NCI-H526 treated with DMSO at 0.1 percent for 48 hours (cell line): ENCODE measurements around the gene UCMA.

Experiments used
- DNase-seq: peaks from one replicate; lab custom pipeline; 2025; lab: John Stamatoyannopoulos, UW

Gene UCMA

DNA sequence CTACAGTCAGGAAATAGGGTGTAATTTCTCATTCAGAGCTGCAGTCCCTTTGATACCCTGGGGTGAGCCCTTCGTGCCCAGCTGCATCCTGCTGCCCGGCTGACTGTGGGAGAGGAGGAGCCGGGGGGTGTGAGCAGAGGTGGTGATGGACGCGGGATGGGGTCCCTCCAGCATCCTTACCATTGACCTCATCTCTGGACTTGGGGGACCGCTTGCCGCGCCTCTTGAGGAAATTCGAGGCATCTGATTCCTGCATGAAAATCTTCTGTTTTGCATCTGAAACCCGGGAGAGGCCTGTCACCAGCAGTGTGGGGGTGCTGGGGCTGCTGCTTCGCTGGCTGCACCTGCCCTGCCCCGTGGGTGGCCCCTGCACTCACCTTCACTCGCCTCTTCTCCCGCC is 816 bp downstream of the UCMA start:
- no peak for DNase-seq

- DNase-seq, result no peak
These were observed 2.4 kb downstream of the UCMA start for GRCh38 chr10:13231808-13232207.

DNA sequence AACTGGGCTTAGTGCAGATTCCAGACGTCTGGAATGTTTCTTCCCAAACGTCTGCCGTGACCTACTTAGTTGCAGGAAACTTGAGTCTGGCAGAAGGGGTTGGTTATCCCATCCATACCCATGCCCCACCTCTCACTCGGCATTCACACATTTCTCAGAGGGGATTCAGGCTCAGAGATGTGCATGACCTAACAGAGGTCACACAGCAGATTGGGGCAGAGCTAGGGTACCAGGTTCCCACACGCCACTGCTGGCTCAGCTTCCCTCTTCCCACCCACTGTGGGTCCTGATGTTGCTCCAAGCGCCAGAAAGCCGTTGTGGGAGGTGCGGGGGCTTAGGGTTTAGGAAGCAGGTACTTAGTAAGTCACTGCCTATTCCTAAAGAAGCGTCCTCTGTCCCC is 3.0 kb downstream of the UCMA start:
- DNase-seq, result no peak

- no peak for DNase-seq
These were observed 7.1 kb downstream of the UCMA start for GRCh38 chr10:13227031-13227430.

- no peak for DNase-seq
These were observed 8.6 kb downstream of the UCMA start for GRCh38 chr10:13225601-13226000.

DNA sequence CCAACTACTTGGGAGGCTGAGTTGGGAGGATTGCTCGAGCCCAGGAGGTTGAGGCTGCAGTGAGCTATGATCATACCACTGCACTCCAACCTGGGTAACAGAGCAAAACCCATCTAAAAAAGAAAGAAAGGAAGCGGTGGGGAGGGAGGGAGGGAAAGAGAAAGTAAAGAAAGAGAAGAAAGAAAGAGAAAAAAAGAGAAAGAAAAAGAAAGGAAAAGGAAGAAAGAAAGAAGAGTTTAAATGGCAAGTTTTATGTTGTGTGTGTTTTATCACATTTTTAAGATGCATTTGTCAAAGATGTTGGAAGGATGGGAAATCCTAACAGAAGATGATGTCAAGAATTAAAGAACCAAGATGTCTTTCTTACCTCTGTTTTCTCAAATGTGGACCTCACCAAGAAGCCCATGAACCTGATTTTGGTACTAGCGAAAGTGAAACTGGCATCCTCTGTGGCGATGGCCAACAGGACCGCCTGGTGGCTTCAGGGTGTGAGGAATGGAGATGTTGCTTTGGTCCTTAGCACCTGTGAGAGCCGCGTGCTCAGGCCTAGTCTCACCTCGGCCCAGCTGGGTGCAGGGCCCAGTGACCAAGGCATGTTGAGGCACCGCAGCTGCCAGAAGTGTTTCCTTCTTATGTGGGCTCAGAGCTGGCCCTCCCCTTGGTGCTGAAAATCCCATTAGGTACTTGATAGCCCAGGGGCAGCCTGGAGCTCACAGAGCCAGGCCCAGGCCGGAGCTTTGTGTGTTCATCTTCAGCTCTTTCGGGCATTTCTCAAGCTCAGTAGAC is 9.8 kb downstream of the UCMA start:
- no peak for DNase-seq

GRCh38 chr10:13223241-13223640 is 10.9 kb downstream of the UCMA start:
- DNase-seq, result no peak

DNA sequence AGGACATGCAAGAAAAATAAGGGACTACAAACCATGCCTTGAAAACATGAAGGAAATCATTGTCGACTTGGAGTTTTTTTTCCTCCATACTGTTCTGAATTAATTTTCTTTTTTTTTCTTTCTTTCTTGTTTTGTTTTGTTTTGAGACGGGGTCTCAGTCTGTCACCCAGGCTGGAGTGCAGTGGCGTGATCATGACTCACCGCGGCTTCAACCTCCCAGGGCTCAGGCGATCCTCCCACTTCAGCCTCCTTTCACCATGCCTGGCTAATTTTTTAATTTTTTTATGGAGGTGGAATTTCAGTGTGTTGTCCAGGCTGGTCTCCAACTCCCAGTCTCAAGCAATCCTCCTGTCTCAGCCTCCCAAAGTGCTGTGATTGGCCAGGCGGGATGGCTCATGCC is 11.6 kb downstream of the UCMA start:
- no peak for DNase-seq

DNA sequence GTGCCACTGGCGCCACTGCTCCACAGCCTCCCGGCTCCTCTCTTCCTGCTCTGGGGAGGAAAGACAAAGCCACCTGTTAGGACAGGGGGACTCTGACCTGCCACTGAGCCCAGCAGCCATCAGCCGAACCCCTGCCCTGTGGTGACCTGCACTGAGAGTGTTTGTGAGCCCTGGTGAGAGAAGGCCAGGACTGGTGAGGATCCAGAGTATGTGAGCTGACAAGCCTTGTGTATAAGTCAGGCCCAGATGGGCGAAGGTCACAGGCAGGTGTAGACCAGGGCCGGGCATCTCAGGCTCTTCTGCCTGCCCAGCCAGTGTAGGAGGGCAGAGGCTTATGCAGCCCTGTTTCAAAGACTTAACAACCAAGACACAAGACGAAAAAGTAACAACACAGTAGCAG is 12.0 kb downstream of the UCMA start:
- DNase-seq, result no peak

- DNase-seq, result no peak
These were observed 12.6 kb downstream of the UCMA start for GRCh38 chr10:13221572-13221971.

DNA sequence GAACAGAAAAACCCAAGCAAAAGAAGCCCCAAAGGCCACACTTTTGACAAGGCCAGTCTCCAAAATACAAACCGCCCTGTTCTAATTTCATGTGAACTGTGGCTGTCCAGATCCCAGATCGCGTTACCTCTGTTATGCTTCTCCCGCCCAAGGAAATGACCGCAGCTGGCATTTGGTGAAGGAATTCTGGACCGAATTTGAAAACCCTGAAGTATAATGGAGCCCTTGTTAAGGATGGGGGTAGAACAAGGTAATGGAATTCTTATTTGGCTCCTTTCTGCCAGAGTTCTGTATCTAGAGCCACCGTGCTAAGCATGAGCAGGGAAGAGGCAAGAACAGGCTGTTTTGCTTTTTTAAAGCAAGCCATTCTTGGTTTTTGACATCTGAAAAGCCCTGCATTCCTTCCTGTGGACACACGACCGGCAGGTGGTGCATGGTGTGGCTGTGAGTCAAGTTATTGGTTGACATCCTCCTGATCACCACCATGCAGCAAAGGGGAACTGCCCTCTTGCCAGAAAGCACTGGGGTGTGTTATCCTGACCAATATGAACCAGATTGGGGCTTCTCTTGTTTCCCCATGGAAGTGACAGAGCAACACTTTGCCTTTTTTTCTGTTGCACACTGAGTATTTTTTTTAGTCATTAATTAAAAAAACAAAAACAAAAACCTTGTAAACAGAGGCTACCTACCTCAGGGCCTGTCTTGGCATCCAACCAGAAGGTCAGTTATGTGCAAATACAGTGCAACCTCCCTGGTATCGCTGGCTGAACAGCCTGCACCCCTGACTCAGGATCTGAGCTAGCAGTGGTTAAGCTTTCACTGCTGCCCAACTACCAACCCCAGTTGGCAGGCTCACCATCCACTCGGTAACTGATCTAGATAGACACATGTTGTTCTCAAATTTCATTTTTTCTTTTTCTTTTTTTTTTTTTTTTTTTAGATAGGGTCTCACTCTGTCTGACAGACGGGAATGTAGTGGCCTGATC is 14.2 kb downstream of the UCMA start:
- DNase-seq, result no peak

- DNase-seq, result no peak
These were observed 15.3 kb downstream of the UCMA start for GRCh38 chr10:13218878-13219277.

GRCh38 chr10:13213163-13213562 is 21.0 kb downstream of the UCMA start:
- DNase-seq, result no peak

DNA sequence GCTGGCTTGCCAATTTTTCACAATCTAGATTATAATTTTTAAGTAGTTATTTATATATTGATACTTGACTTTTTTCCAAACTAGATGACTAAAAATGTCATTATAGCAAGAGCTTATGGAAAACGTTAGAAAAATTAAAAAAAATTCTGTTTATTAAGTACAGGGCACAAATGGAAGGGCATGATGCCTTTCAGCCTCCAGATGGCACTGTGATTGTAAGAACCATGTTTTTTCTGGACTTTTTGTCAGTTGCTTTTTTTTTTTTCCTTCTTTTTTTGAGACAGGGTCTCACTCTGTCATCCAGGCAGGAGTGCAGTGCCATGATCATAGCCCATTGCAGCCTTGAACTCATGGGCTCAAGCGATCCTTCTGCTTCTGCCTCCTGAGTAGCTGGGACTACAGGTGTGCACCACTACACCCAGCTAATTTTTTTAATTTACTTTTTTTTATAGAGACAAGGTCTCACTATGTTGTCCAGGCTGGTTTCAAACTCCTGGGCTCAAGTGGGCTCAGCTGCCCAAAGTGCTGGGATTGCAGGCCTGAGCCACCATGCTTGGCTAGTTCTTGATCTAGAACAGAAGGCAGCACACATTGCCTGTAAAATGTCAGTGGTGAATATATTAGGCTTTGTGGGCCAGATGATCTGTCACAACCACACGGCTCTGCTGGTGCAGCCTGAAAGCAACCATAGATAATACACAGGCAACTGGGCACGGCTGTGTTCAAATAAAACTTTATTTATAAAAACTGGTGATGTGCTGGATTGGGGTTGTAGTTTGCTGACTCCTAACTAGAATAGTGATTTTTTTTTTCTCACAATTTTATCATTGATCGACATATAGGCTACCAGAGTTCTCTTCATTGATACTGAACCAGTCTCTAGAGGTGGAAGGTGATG is 27.4 kb downstream of the UCMA start:
- no peak for DNase-seq

DNA sequence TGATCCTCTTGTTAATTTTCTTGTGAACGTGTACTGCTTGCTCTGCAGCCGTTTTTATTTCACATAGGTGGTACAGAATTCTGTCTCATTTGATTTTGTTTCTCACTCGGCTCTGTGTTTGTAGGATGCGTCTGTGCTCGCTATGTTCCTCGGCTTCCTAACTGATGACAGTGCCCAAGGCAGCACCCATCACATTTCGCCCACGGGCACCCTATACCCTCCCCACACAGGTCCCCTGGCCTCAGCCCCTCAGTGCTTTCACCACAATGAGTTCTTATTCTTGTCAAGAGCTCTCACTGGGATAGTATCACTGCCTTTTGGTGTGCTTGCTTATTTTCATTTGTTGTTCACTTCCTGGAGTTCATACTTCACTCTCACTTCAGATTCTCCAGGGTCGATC is 28.1 kb downstream of the UCMA start:
- DNase-seq, result no peak

DNA sequence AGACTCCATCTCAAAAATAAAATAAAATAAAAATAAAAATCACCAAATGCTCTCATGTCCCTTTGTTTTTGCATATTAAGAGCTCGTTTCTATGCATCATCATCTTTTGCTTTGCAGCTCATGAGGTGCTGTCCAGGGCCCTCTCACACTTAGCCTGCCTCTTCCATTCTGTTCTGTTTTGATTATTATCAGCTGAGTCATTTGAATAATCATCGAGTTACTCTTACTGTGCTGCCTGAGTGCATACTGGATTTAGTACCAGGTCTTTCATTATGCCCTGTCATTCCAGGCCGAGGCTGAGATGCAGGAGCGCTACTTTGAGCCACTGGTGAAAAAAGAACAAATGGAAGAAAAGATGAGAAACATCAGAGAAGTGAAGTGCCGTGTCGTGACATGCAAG is 33.0 kb downstream of the UCMA start:
- no peak for DNase-seq

DNA sequence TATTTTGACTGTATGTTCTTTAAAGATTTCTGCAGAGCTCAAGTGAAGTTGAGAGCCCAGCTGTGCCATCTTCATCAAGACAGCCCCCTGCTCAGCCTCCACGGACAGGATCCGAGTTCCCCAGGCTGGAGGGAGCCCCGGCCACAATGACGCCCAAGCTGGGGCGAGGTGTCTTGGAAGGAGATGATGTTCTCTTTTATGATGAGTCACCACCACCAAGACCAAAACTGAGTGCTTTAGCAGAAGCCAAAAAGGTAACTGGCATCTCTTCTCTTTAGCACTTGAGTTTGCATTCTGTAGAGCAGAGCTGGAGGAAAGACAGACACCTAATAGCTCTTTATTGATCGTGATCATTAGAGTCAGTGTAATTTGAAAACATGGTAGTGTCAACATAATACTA is 39.2 kb downstream of the UCMA start:
- no peak for DNase-seq

- no peak for DNase-seq
These were observed 40.5 kb downstream of the UCMA start for GRCh38 chr10:13193637-13194036.

DNA sequence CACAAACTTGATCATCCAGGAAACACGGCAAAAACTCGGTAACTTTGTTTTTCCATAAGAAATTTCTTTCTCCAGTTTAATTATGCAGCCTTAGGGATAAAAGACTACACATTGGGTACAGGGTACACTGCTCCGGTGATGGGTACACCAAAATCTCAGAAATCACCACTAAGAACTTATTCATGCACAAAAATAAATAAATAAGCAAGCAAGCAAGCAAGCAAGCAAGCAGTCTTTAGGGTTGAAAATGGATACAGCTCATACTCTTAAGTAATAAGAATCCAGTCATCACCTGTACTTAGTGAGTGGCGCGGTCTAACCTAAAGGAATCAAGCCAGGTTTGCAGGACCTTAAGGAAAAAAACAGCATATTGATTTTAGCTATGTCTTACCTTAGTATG is 42.8 kb downstream of the UCMA start:
- DNase-seq, result no peak

DNA sequence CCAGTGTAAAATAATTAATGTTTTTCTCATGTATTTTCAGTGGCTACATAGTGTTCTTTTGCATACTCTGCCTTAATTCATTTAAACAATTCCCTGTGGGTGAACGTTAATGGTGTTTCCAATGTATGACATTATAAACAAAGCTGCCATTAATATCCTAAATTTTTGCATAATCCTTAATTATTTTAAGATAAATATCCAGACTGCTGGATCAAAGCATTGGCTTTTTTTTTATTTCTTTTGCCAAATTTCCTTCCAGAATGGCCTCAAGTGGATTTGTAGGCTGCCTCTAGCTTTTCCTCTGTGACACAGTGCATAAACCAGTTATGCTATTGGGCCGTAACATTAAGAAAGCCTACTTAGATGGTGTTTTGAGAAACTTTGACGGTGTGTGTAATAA is 43.4 kb downstream of the UCMA start:
- no peak for DNase-seq

DNA sequence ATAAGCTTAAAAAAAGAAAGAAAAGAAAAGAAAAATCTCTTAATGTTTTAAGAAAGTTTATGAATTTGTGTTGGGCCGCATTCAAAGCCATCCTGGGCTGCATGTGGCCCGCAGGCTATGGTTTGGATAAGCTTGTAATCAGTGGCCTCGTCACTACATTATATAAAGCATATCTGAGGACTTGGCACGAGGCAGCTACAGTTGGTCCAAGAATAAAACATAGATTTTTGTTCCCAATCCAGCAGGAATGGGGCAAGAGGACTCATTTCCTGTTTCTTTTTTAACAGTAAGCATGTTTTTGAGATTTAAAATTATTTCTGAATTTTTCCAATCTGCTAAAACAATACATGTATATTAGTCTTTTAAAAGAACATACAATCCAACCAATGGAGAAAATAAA is 44.2 kb downstream of the UCMA start:
- no peak for DNase-seq

DNA sequence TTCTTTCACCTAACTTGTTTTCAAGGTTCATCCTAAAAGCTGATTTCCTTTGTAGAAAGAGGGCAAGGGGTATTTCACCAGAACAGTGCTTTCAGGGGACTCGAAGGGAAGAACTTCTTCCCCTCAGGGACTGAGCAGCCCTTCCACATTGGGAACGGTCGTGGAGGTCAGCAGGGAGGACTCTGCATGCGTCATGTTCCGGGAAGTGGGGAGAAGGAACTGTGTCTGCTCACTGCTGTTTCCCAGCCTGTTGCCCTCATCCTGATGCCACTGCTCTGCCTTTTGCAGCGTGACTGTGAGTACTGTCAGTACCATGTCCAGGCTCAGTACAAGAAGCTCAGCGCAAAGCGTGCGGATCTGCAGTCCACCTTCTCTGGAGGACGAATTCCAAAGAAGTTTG is 45.6 kb downstream of the UCMA start:
- no peak for DNase-seq
